ENCODE results near the gene UPF1. TPM values are rescaled to one million over a fixed set of nuclear protein-coding genes. Genes with fewer than 3 reads are reported as not detected.

UPF1 gene
- total RNA-seq, 1 experiment from 2014 or later: 96.6 TPM

DNA sequence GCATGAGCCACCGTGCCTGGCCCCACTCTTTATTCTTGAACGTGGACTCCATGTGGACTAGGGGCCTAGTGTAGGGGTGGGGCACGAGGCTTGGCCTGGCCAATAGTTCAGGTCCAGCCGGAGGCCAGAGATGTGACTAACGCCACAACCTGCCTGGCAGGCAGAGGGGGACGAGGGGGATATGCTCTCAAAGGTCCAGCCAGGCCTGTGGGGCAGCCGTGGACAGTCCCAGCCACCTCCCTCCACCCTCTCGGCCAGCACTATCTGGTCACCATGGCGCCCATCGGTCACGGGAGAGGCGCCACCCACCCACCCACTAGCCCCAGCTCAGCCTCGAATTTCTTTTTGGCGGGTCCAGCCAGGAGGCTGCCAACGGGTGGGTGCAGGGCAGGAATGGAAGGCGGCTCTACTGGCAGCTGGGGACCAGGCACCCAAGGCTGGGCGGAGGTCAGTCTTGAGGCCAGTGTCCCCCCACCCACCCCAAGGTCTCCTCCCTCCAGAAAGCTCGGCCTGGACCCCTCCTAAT lies 66.4 kb downstream of the UPF1 start:
- ChIA-PET CTCF (interaction anchor here (1.4 kb wide), 1 partner anchor 88 kb away, joined by 3 read pairs; no protein-coding TSS in a partner anchor), POLR2A (interaction anchor here (0.6 kb wide), 1 partner anchor 21 kb away, joined by 4 read pairs; the partner anchor contains the start of genes COPE and DDX49)
- no peaks in the 10 kb centered on the region for H3K9me3 ChIP-seq
- Mint-ChIP-seq H3K27me3 (ENCODE audit: insufficient read depth, unreplicated experiment) (no peaks in the 10 kb centered on the region), H3K9me3 (ENCODE audit: unreplicated experiment) (no peaks in the 10 kb centered on the region), H3K27ac (ENCODE audit: unreplicated experiment) (peak overlapping the region; percentile 7), H3K36me3 (ENCODE audit: insufficient read depth, unreplicated experiment) (peaks cover 19% of the 10 kb centered on the region), H3K4me3 (ENCODE audit: unreplicated experiment) (no peak overlapping the region), H3K4me1 (ENCODE audit: low read depth, unreplicated experiment) (no peaks in the 10 kb centered on the region)
- no peak overlapping the region for H3K4me3 ChIP-seq (ENCODE audit: low read depth, low read length)
- no peak for DNase-seq
- intact Hi-C loops (cut with micrococcal nuclease; ENCODE audit: unreplicated experiment): no loop called here
- H3K4me1 ChIP-seq: peaks cover 17% of the 10 kb centered on the region
- H3K36me3 ChIP-seq (ENCODE audit: control insufficient read depth, insufficient read depth, low read length): no peaks in the 10 kb centered on the region
- no peaks in the 10 kb centered on the region for H3K27me3 ChIP-seq (replicated peaks; ENCODE audit: control insufficient read depth, insufficient read depth, low read length)
- no TSS peak for BruUV-seq (replicated peaks)
- TF ChIP-seq, protein P1, sequence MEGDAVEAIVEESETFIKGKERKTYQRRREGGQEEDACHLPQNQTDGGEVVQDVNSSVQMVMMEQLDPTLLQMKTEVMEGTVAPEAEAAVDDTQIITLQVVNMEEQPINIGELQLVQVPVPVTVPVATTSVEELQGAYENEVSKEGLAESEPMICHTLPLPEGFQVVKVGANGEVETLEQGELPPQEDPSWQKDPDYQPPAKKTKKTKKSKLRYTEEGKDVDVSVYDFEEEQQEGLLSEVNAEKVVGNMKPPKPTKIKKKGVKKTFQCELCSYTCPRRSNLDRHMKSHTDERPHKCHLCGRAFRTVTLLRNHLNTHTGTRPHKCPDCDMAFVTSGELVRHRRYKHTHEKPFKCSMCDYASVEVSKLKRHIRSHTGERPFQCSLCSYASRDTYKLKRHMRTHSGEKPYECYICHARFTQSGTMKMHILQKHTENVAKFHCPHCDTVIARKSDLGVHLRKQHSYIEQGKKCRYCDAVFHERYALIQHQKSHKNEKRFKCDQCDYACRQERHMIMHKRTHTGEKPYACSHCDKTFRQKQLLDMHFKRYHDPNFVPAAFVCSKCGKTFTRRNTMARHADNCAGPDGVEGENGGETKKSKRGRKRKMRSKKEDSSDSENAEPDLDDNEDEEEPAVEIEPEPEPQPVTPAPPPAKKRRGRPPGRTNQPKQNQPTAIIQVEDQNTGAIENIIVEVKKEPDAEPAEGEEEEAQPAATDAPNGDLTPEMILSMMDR (IDR thresholded peaks at IDR 0.05; ENCODE audit: insufficient read depth in 1 of 2, low read depth in 1 of 2, low read length in 1 of 2, severe bottlenecking in 1 of 2, unreplicated experiment in 1 of 2): no peak

DNA sequence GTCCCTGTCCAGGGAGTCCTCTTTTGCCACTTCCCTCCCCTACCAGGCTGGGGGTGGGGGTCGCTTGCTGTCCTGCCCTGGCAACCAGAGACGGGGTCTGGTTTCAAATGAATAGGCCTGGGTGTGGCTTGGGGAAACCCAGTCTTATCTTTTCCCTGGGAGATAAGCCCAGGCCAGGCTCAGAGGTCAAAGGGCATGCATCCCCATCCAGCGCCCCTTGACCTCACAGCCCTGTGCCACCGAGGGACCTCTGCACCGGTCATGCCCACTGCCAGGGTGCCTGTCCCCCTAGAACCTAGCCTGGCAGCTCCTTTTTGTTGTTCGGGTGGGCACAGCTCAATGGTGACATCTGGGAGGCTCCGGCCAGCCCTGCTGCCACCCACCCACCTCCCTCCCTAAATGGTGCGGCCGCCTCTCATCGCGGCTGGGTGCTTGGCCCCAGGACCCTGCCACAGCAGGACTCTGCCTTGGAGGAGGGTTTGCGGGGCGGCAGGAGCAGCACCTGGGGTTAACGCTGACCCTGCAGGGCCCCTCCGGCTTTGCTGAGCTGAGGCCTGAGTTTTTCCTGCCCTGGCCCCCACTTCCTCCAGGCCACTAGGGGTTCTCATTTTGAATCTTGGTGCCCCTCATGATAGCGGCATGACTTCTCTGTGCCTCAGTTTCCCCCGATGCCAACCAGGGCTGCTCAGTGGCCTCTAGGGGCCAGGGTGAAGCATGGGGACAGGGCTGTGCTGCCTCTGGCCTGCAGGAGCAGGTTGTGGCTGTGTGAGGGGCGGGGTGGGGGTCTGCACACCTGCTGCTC lies 67.0 kb downstream of the UPF1 start:
- BruUV-seq (replicated peaks): no TSS peak
- intact Hi-C loops (cut with micrococcal nuclease; ENCODE audit: unreplicated experiment): no loop called here
- H3K9me3 ChIP-seq: no peaks in the 10 kb centered on the region
- TF ChIP-seq, protein P1 (IDR thresholded peaks at IDR 0.05; ENCODE audit: insufficient read depth in 1 of 2, low read depth in 1 of 2, low read length in 1 of 2, severe bottlenecking in 1 of 2, unreplicated experiment in 1 of 2): no peak
- H3K36me3 ChIP-seq (ENCODE audit: control insufficient read depth, insufficient read depth, low read length): no peaks in the 10 kb centered on the region
- no peak overlapping the region for H3K4me3 ChIP-seq (ENCODE audit: low read depth, low read length)
- no peaks in the 10 kb centered on the region for H3K27me3 ChIP-seq (replicated peaks; ENCODE audit: control insufficient read depth, insufficient read depth, low read length)
- CTCF ChIA-PET: interaction anchor here (1.5 kb wide), 1 partner anchor 88 kb away, joined by 4 read pairs; no protein-coding TSS in a partner anchor
- no peak overlapping the region for H3K4me3 Mint-ChIP-seq (ENCODE audit: unreplicated experiment)
- H3K36me3 Mint-ChIP-seq (ENCODE audit: insufficient read depth, unreplicated experiment): peaks cover 19% of the 10 kb centered on the region
- no peaks in the 10 kb centered on the region for H3K27me3 Mint-ChIP-seq (ENCODE audit: insufficient read depth, unreplicated experiment)
- peak; percentile 42 to 54 for DNase-seq
- H3K4me1 Mint-ChIP-seq (ENCODE audit: low read depth, unreplicated experiment): no peaks in the 10 kb centered on the region
- H3K9me3 Mint-ChIP-seq (ENCODE audit: unreplicated experiment): no peaks in the 10 kb centered on the region
- H3K27ac Mint-ChIP-seq (ENCODE audit: unreplicated experiment): no peak overlapping the region
- POLR2A ChIA-PET: interaction anchor here (0.5 to 0.6 kb wide), 2 partner anchors 20 to 28 kb away, joined by 3 to 4 read pairs; partner anchors contain the start of genes COPE and DDX49
- peaks cover 17% of the 10 kb centered on the region for H3K4me1 ChIP-seq

DNA sequence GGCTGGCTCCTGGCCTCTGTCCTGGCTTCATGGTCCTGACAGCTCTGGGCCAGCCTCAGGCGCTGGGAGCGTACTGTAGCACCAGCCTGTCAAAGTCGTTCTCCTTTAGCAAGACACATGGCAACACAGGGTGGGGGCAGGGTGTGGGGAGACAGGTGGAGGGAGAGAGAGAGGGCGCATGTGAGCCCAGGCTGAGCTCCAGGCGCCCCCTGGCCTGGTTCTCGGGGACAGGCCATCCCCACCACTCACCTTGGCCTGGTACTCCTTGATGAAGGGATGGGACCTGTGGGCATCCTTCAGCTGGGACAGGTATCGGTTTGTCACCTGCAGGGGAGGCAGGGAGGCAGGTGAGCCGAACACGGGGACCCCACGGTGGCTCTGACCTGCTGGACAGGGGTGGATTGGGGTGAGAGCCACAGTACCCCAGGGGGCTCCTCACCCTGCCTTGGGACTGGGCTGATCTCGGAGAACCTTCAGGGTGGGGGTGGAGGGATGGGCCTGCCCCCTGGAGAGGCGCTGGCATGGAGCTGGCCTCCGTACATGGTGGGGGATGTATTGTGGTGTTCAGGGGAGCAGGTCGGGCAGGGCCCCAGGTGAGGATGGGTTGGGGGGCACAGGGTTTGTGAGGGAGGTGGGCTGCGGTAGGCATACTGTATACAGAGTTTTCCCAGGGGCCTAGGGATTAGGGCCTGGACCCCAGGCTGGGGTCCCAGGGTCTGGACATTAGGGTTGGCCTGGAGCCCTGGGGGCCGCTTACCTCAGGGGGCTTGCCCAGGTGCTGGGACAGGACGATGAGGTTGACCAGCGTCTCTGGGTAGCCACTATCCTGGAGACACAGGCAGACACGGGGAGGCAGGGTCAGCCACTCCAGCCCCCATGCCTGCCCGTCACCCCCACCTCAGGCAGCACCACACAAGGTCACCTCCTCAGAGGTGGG lies 68.1 kb downstream of the UPF1 start:
- no peak for DNase-seq
- Histone ChIP-seq H3K4me1 (peaks cover 17% of the 10 kb centered on the region), H3K36me3 (ENCODE audit: control insufficient read depth, insufficient read depth, low read length) (no peaks in the 10 kb centered on the region), H3K27me3 (replicated peaks; ENCODE audit: control insufficient read depth, insufficient read depth, low read length) (no peaks in the 10 kb centered on the region), H3K4me3 (ENCODE audit: low read depth, low read length) (no peak overlapping the region), H3K9me3 (no peaks in the 10 kb centered on the region)
- H3K36me3 Mint-ChIP-seq (ENCODE audit: insufficient read depth, unreplicated experiment): peaks cover 19% of the 10 kb centered on the region
- ChIA-PET POLR2A (interaction anchor here (0.5 kb wide), 1 partner anchor 29 kb away, joined by 3 read pairs; no protein-coding TSS in a partner anchor), CTCF (interaction anchor here (1.5 kb wide), 1 partner anchor 87 kb away, joined by 4 read pairs; no protein-coding TSS in a partner anchor)
- no peaks in the 10 kb centered on the region for H3K9me3 Mint-ChIP-seq (ENCODE audit: unreplicated experiment)
- intact Hi-C loops (cut with micrococcal nuclease; ENCODE audit: unreplicated experiment): no loop called here
- TF ChIP-seq, protein P1 (IDR thresholded peaks at IDR 0.05; ENCODE audit: insufficient read depth in 1 of 2, low read depth in 1 of 2, low read length in 1 of 2, severe bottlenecking in 1 of 2, unreplicated experiment in 1 of 2): no peak
- no peak overlapping the region for H3K4me3 Mint-ChIP-seq (ENCODE audit: unreplicated experiment)
- BruUV-seq (replicated peaks): no TSS peak
- H3K27me3 Mint-ChIP-seq (ENCODE audit: insufficient read depth, unreplicated experiment): no peaks in the 10 kb centered on the region
- no peak overlapping the region for H3K27ac Mint-ChIP-seq (ENCODE audit: unreplicated experiment)
- H3K4me1 Mint-ChIP-seq (ENCODE audit: low read depth, unreplicated experiment): no peaks in the 10 kb centered on the region

Measured in Caco-2 (cell line).